GM21619 (cell line): ENCODE measurements around the gene GIMD1.
A peak's percentile ranks its signal among the peaks of the same experiment; 100 is the strongest.
"Not testable (repeated sequence)": the region's sequence is repeated elsewhere in the genome, so short reads cannot be mapped to it uniquely, and the experiment has no call there.

Experiments
- ATAC-seq: cut with Tn5 transposase; IDR thresholded peaks from one replicate; pipeline ENCODE4 v1.9.1; 2021; ENCODE audit not compliant: unreplicated experiment

The GIMD1 gene

GRCh38 chr4:106353786-106354185 is 14.8 kb downstream of the GIMD1 start:
- ATAC-seq = no peak

GRCh38 chr4:106351016-106351415 is 17.6 kb downstream of the GIMD1 start:
- no peak for ATAC-seq

- ATAC-seq = no peak
These were observed 21.4 kb downstream of the GIMD1 start for GRCh38 chr4:106347167-106347566.

DNA sequence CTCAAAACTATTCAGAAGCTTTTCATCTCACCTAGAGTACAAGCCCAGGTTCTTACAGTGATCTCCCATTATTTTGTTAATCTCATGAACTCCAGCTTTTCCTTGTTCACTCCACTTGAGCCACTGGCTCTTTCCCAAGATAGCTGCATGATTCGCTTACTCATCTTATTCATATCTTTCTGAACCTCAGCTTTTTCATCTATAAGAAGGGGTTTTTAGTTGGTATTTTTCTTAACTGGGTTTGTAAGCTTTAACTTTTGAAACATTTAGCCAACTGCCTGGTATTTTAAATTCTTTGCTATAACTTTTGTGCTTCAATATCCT is 24.0 kb downstream of the GIMD1 start:
- no peak for ATAC-seq

- ATAC-seq = no peak
These were observed 24.5 kb downstream of the GIMD1 start for GRCh38 chr4:106343865-106344646.

DNA sequence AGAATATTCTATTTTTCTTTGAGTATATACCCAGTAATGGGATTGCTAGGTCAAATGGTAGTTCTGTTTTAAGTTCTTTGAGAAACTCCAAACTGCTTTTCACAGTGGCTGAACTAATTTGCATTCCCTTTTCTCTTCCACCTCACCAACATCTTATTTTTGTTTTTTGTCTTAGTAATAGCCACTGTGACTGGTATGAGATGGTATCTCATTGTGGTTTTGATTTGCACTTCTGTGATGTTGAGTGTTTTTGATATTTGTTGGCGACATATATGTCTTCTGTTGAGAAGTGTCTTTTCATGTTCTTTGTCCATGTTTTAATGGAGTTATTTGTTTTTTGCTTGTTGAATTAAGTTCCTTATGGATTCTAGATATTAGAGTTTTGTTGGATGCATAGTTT is 27.8 kb downstream of the GIMD1 start:
- ATAC-seq = no peak

DNA sequence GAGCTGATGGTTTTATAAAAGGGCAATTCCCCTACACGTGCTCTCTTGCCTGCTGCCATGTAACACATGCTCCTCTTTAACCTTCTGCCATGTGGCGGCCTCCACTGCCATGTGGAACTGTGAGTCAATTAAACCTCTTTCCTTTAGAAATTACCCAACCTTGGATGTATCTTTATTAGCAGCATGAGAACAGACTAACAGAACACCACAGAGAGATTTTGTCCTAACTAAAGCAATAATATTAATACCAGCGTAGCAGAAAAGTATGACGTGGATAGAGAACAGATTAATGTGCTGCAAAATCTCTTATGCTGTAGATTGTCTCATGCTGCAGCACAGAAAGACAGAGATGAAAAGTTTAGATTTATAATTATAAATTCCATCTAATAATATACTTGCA is 29.1 kb downstream of the GIMD1 start:
- ATAC-seq = no peak

- ATAC-seq = no peak
These were observed 29.9 kb downstream of the GIMD1 start for GRCh38 chr4:106338671-106339070.

DNA sequence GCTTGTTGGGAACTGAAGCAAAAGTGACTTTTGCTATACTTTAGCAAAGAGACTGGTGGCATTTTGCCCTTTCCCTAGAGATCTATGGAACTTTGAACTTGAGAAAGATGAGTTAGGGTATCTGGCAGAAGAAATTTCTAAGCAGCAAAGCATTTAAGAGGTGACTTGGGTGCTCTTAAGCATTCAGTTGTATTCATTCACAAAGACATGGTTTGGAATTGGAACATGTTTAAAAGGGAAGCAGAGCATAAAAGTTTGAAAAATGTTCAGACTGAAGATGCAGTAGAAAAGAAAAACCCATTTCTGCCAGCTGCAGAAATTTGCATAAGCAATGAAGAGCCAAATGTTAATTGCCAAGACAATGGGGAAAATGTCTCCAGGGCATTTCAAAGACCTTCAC is 30.7 kb downstream of the GIMD1 start:
- ATAC-seq = no peak

GRCh38 chr4:106336618-106337017 is 32.0 kb downstream of the GIMD1 start:
- ATAC-seq = no peak

GRCh38 chr4:106334741-106335470 is 33.7 kb downstream of the GIMD1 start:
- ATAC-seq = no peak

GRCh38 chr4:106333186-106333585 is 35.4 kb downstream of the GIMD1 start:
- no peak for ATAC-seq

- peak; percentile 88 for ATAC-seq
These were observed 39.4 kb downstream of the GIMD1 start for GRCh38 chr4:106329041-106329618.

DNA sequence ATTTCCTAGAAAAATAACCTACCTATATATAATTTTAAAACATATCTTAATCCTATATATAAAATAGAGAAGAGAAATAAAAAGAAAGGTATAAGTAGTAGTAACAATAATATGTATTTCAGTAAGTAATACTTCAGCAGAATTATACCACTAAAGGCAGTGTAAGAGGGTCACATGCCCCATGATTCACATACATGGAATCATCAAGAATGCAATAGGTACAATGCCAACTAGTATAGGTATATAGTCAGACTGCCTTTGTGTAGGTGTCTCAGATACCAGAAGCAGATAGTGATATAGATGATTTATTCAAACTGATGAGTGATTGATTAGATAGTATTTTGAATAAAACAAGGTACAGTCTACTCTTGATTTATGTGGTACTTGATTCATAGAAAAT is 42.8 kb downstream of the GIMD1 start:
- ATAC-seq = no peak

DNA sequence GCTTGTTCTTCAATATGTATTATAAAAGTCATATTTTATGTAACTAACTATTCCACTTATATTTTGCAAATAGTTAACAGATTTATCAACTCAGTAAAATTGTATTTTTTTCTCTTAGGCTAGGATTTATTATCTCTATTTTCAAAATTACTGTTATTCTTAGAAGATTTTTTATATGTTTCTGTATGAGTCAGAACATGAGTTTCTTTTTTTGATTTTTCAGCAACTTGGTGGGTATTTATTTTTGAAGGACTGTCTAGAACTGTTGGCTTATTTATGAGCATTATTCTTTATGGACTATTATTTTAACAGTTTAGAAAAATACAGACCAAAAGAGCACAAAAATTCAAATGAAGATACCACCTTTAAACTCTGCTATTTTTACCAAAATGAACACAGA is 45.5 kb downstream of the GIMD1 start:
- ATAC-seq = no peak

- ATAC-seq = not testable (repeated sequence)
These were observed 46.8 kb downstream of the GIMD1 start for GRCh38 chr4:106321814-106322213.

DNA sequence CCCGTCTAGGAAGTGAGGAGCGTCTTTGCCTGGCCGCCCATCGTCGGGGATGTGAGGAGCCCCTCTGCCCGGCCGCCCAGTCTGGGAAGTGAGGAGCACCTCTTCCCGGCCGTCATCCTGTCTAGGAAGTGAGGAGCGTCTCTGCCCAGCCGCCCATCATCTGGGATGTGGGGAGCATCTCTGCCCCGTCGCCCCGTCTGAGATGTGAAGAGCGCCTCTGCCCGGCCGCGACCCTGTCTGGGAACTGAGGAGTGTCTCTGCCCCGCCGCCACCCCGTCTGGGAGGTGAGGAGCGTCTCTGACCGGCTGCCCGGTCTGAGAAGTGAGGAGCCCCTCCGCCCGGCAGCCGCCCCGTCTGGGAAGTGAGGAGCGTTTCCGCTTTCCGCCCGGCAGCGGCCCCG is 47.4 kb downstream of the GIMD1 start:
- ATAC-seq = not testable (repeated sequence)

- ATAC-seq = no peak
These were observed 48.3 kb downstream of the GIMD1 start for GRCh38 chr4:106320235-106320634.

GRCh38 chr4:106318511-106318910 is 50.1 kb downstream of the GIMD1 start:
- no peak for ATAC-seq

- ATAC-seq = no peak
These were observed 50.8 kb downstream of the GIMD1 start for GRCh38 chr4:106317815-106318214.

- no peak for ATAC-seq
These were observed 51.7 kb downstream of the GIMD1 start for GRCh38 chr4:106316773-106317409.
